HCT116 (cell line): Measurements from ENCODE around the gene PRMT1. TPM values are rescaled to one million over a fixed set of nuclear protein-coding genes. Genes with fewer than 3 reads are reported as not detected.

ENCODE experiments used
- ATAC-seq: fragments of 200-7000 bp; cut with Tn5 transposase; 2 replicates; pipeline ENCODE4 v1.9.1; 2020; ENCODE audit warnings: mild to moderate bottlenecking, moderate library complexity
- BruUV-seq: library from RNA; stranded (reverse); fragments of 400-500 nt; replicated peaks from 2 replicates; lab custom pipeline; 2021; lab: Mats Ljungman, UMichigan
- CTCF ChIA-PET: fragments of 300-600 bp; sonication (Branson Sonifier 250); formaldehyde crosslinking; loops from one replicate; lab custom pipeline; 2021; ENCODE audit warnings: antibody characterized with exemption; lab: Charles Lee
- POLR2A ChIA-PET: fragments of 300-600, 350-600 bp; sonication (Branson Sonifier 250); formaldehyde crosslinking; loops from one replicate; lab custom pipeline; 2021; ENCODE audit warnings: antibody characterized with exemption; lab: Charles Lee
- RAD21 ChIA-PET, 2 experiments: fragments of 300-600 bp; sonication (Branson Sonifier 250); formaldehyde crosslinking; loops; one replicate each; lab custom pipeline; 2023; ENCODE audit warnings: low total read pairs in 2 of 2; ENCODE audit not compliant: uncharacterized antibody in 2 of 2, unreplicated experiment in 2 of 2, low non-redundant PET in 1 of 2; lab: Charles Lee
- DNase-seq: peaks from one replicate; pipeline ENCODE4 v3.0.0-alpha.2; 2010; ENCODE audit warnings: low read depth, low spot score
- H2AFZ ChIP-seq: fragments of 200-600 bp; shearing (Covaris generic), sonication (generic); 2 replicates; pipeline ENCODE4 v1.6.1; 2017; ENCODE audit warnings: low read depth, mixed run types, mixed read lengths, antibody characterized with exemption, low read length; ENCODE audit not compliant: poor library complexity, severe bottlenecking
- H3K27ac ChIP-seq: 2 replicates; pipeline ENCODE4 v1.5.1; 2012; ENCODE audit warnings: low read depth, low read length
- H3K27me3 ChIP-seq: fragments of 200-600 bp; sonication (generic); 2 replicates; pipeline ENCODE4 v1.6.1; 2016; ENCODE audit warnings: mixed run types, low read length, mixed read lengths; ENCODE audit not compliant: insufficient read depth
- H3K36me3 ChIP-seq, 2 experiments: fragments of 200-500 bp in 1 of 2; fragments of 200-600 bp in 1 of 2; sonication (Bioruptor generic) in 1 of 2; sonication (generic) in 1 of 2; 2 replicates each; pipeline versions ENCODE4 v1.5.1 to v1.6.1; 2014 to 2016; ENCODE audit warnings: low read length in 2 of 2, inconsistent platforms in 1 of 2, mixed read lengths in 1 of 2, mixed run types in 1 of 2; ENCODE audit not compliant: insufficient read depth in 2 of 2, control insufficient read depth in 1 of 2
- H3K4me1 ChIP-seq, 2 experiments: fragments of 200-600 bp in 1 of 2; sonication (generic) in 1 of 2; 2 replicates each; pipeline versions ENCODE4 v1.5.1 to v1.6.1; 2012 to 2017; ENCODE audit warnings: low read length in 2 of 2, inconsistent platforms in 1 of 2, mild to moderate bottlenecking in 1 of 2, mixed read lengths in 1 of 2, mixed run types in 1 of 2, moderate library complexity in 1 of 2; ENCODE audit not compliant: insufficient read depth in 2 of 2, control insufficient read depth in 1 of 2
- H3K4me2 ChIP-seq: fragments of 200-600 bp; sonication (generic); 2 replicates; pipeline ENCODE4 v1.6.1; 2017; ENCODE audit warnings: mixed run types, low read length, mixed read lengths
- H3K4me3 ChIP-seq, 2 experiments: fragments of 200-600 bp in 1 of 2; sonication (generic) in 1 of 2; replicated peaks in 1 of 2; 2 replicates each; pipeline ENCODE4 v1.5.1; 2011 to 2016; ENCODE audit warnings: low read length in 2 of 2, control low read depth in 1 of 2, low read depth in 1 of 2, mild to moderate bottlenecking in 1 of 2, mixed read lengths in 1 of 2, mixed run types in 1 of 2
- H3K79me2 ChIP-seq: fragments of 200-600 bp; sonication (generic); 2 replicates; pipeline ENCODE4 v1.6.1; 2017; ENCODE audit warnings: mild to moderate bottlenecking, mixed run types, low read length, moderate library complexity, mixed read lengths; ENCODE audit not compliant: insufficient read depth
- H3K9ac ChIP-seq: fragments of 200-600 bp; sonication (generic); 2 replicates; pipeline ENCODE4 v1.6.1; 2016; ENCODE audit warnings: low read length, mixed read lengths
- H3K9me2 ChIP-seq: fragments of 200-600 bp; sonication (generic), shearing (Covaris generic); 2 replicates; pipeline ENCODE4 v1.6.1; 2017; ENCODE audit warnings: mixed run types, mild to moderate bottlenecking, moderate library complexity; ENCODE audit not compliant: insufficient read depth
- H3K9me3 ChIP-seq, 2 experiments: fragments of 200-500 bp in 1 of 2; fragments of 200-600 bp in 1 of 2; sonication (Bioruptor generic) in 1 of 2; sonication (generic) in 1 of 2; 2 replicates each; pipeline ENCODE4 v1.6.1; 2014 to 2017; ENCODE audit warnings: low read length in 2 of 2, mixed read lengths in 2 of 2, inconsistent platforms in 1 of 2, low read depth in 1 of 2, mild to moderate bottlenecking in 1 of 2, mixed run types in 1 of 2, moderate library complexity in 1 of 2; ENCODE audit not compliant: control insufficient read depth in 1 of 2, insufficient read depth in 1 of 2
- H4K20me1 ChIP-seq: fragments of 200-600 bp; sonication (generic), shearing (Covaris generic); 2 replicates; pipeline ENCODE4 v1.6.1; 2017; ENCODE audit warnings: mixed run types, mild to moderate bottlenecking, moderate library complexity; ENCODE audit not compliant: insufficient read depth
- ATF3 ChIP-seq: IDR thresholded peaks from 2 replicates; pipeline ENCODE4 v1.6.1; 2012
- EZH2 ChIP-seq: fragments of 200-600 bp; sonication (generic); IDR thresholded peaks from 2 replicates; pipeline ENCODE4 v1.6.1; 2017; ENCODE audit warnings: antibody characterized with exemption, mixed run types
- EZH2phosphoT487 ChIP-seq: fragments of 200-600 bp; IDR thresholded peaks from 2 replicates; pipeline ENCODE4 v1.6.1; 2018; ENCODE audit warnings: antibody characterized with exemption, borderline replicate concordance
- FOSL1 ChIP-seq: IDR thresholded peaks from 2 replicates; pipeline ENCODE4 v1.6.1; 2012; ENCODE audit warnings: low read depth
- JUND ChIP-seq: IDR thresholded peaks from 2 replicates; pipeline ENCODE4 v1.6.1; 2012
- POLR2A ChIP-seq: IDR thresholded peaks from 2 replicates; pipeline ENCODE4 v1.7.0; 2011; ENCODE audit warnings: borderline replicate concordance; ENCODE audit not compliant: insufficient read depth, insufficient read length; ENCODE audit errors: extremely low read depth
- POLR2AphosphoS5 ChIP-seq: IDR thresholded peaks from 2 replicates; pipeline ENCODE4 v1.6.1; 2011; ENCODE audit warnings: mild to moderate bottlenecking, low read depth, low read length, moderate library complexity
- SIN3A ChIP-seq: IDR thresholded peaks from 2 replicates; pipeline ENCODE4 v1.6.1; 2012; ENCODE audit warnings: low read depth
- SRF ChIP-seq: IDR thresholded peaks from 2 replicates; pipeline ENCODE4 v1.6.1; 2012; ENCODE audit warnings: low read depth
- TCF7L2 ChIP-seq: IDR thresholded peaks from 2 replicates; pipeline ENCODE4 v1.7.0; 2011; ENCODE audit warnings: borderline replicate concordance, inconsistent platforms; ENCODE audit not compliant: insufficient read depth, insufficient read length; ENCODE audit errors: extremely low read depth
- YY1 ChIP-seq: IDR thresholded peaks from 2 replicates; pipeline ENCODE4 v1.6.1; 2011; ENCODE audit warnings: low read length, low read depth, moderate library complexity, mild to moderate bottlenecking; ENCODE audit not compliant: insufficient replicate concordance; ENCODE audit errors: extremely low read depth
- ZFX ChIP-seq: fragments of 450-650 bp; IDR thresholded peaks from 2 replicates; pipeline ENCODE4 v1.6.1; 2017
- ZNF274 ChIP-seq: fragments of 200-500 bp; sonication (Bioruptor generic); IDR thresholded peaks from 2 replicates; pipeline ENCODE4 v1.6.1; 2014; ENCODE audit warnings: mild to moderate bottlenecking, low read depth, low read length, inconsistent platforms
- intact Hi-C: fragments of 100-400 bp; cut with micrococcal nuclease; formaldehyde crosslinking; loops from 2 replicates; pipeline ENCODE4 v1.10.0; 2022
- total RNA-seq: library from RNA; stranded (reverse); gene quantifications from one replicate; pipeline ENCODE4 v1.2.1, GENCODE V29; 2021; ENCODE audit not compliant: unreplicated experiment

PRMT1 gene
- total RNA-seq, 1 experiment from 2014 or later = 428 TPM

DNA sequence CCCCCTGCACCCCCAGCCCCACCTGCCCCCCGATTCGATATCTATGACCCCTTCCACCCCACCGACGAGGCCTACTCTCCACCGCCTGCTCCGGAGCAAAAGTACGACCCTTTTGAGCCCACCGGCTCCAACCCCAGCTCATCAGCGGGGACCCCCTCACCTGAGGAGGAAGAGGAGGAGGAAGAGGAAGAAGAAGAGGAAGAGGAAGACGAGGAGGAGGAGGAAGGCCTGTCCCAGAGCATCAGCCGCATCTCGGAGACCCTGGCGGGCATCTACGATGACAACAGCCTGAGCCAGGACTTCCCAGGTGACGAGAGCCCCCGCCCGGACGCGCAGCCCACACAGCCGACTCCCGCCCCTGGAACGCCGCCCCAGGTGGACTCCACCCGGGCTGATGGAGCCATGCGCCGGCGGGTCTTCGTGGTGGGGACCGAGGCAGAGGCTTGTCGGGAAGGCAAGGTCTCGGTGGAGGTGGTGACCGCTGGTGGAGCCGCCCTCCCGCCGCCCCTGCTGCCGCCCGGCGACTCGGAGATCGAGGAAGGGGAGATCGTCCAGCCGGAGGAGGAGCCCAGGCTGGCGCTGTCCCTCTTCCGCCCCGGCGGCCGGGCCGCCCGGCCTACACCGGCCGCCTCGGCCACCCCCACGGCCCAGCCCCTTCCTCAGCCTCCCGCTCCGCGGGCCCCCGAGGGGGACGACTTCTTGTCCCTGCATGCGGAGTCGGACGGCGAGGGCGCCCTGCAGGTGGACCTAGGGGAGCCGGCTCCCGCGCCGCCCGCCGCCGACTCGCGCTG lies 25.8 kb upstream of the PRMT1 start:
- RAD21 ChIA-PET = no interaction called here
- no peaks in the 10 kb centered on the region for H3K9me3 ChIP-seq
- intact Hi-C loops = no loop called here
- TF ChIP-seq SRF = no peak
- no peak for TF ChIP-seq POLR2A
- no peak for TF ChIP-seq EZH2
- no peak for TF ChIP-seq YY1
- no peak for TF ChIP-seq ATF3
- no peak for TF ChIP-seq POLR2AphosphoS5
- TF ChIP-seq EZH2phosphoT487 = no peak
- POLR2A ChIA-PET = no interaction called here
- peaks cover 43% of the 10 kb centered on the region; the same call in 1 of the 2 replicates for H3K79me2 ChIP-seq
- no peak overlapping the region for H3K27ac ChIP-seq
- H3K4me3 ChIP-seq = no peak overlapping the region
- H3K9ac ChIP-seq = no peak overlapping the region
- no peak overlapping the region for H2AFZ ChIP-seq
- DNase-seq = no peak
- H4K20me1 ChIP-seq = no peaks in the 10 kb centered on the region
- no peaks in the 10 kb centered on the region for H3K9me2 ChIP-seq
- CTCF ChIA-PET = no interaction called here
- no peaks in the 10 kb centered on the region for H3K27me3 ChIP-seq
- BruUV-seq = no TSS peak
- ATAC-seq = no peak
- no peaks in the 10 kb centered on the region for H3K4me1 ChIP-seq
- no peak overlapping the region for H3K4me2 ChIP-seq
- peaks cover 43% of the 10 kb centered on the region in 2 experiments; a peak in 3 of 4 replicates for H3K36me3 ChIP-seq

DNA sequence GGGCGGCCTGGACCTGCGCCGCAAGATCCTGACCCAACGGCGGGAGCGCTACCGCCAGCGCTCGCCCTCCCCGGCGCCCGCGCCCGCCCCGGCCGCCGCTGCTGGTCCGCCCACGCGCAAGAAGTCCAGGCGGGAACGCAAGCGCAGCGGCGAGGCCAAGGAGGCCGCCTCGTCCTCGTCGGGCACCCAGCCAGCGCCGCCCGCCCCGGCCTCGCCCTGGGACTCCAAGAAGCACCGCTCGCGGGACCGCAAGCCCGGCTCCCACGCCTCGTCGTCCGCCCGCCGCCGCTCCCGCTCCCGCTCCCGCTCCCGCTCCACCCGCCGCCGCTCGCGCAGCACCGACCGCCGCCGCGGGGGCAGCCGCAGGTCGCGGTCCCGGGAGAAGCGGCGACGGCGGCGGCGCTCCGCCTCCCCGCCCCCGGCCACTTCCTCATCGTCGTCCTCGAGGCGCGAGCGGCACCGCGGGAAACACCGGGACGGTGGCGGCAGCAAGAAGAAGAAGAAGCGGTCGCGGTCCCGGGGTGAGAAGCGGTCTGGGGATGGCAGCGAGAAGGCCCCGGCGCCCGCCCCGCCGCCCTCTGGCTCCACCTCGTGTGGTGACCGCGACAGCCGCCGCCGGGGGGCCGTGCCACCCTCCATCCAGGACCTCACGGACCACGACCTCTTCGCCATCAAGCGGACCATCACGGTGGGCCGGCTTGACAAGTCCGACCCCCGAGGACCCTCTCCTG lies 25.1 kb upstream of the PRMT1 start:
- ChIA-PET CTCF (no interaction called here), POLR2A (no interaction called here), RAD21 (no interaction called here)
- ATAC-seq = no peak
- no peaks in the 10 kb centered on the region for H4K20me1 ChIP-seq
- no TSS peak for BruUV-seq
- intact Hi-C loops = no loop called here
- H3K27me3 ChIP-seq = no peaks in the 10 kb centered on the region
- H2AFZ ChIP-seq = no peak overlapping the region
- H3K79me2 ChIP-seq = peaks cover 36% of the 10 kb centered on the region; the same call in 1 of the 2 replicates
- peaks cover 36 to 42% of the 10 kb centered on the region in 2 experiments; a peak in 3 of 4 replicates for H3K36me3 ChIP-seq
- TF ChIP-seq ZFX (no peak), EZH2phosphoT487 (no peak), JUND (no peak), EZH2 (no peak), TCF7L2 (no peak), SIN3A (no peak), ZNF274 (no peak), FOSL1 (no peak)
- H3K4me1 ChIP-seq = no peaks in the 10 kb centered on the region
- no peak for DNase-seq
- no peak overlapping the region for H3K4me3 ChIP-seq
- no peak overlapping the region for H3K4me2 ChIP-seq
- H3K9me3 ChIP-seq = no peaks in the 10 kb centered on the region
- no peak overlapping the region for H3K9ac ChIP-seq
- no peaks in the 10 kb centered on the region for H3K9me2 ChIP-seq
- no peak overlapping the region for H3K27ac ChIP-seq
